SK-N-SH (cell line): Measurements from ENCODE around the gene PAM. TPM values are rescaled to one million over a fixed set of nuclear protein-coding genes. Genes with fewer than 3 reads are reported as not detected.

ENCODE experiments used
- CTCF ChIA-PET: fragments of 300-600, 350-600 bp; formaldehyde crosslinking; extraction: SDS; loops from one replicate; lab custom pipeline; 2021; lab: Yijun Ruan, JAX
- POLR2A ChIA-PET: fragments of 350-600 bp; sonication (Branson Sonifier 250); formaldehyde crosslinking; extraction: SDS; loops from one replicate; lab custom pipeline; 2020; ENCODE audit warnings: antibody characterized with exemption, inconsistent platforms; lab: Yijun Ruan, JAX
- DNase-seq: peaks from one replicate; pipeline ENCODE4 v3.0.0; 2012
- H2AFZ ChIP-seq: fragments of 200-600 bp; sonication (generic); 2 replicates; pipeline ENCODE4 v1.8.1; 2016; ENCODE audit warnings: antibody characterized with exemption, mild to moderate bottlenecking, low read depth
- H3F3A ChIP-seq: fragments of 200-600 bp; sonication (generic); replicated peaks from 2 replicates; pipeline ENCODE3; 2016; ENCODE audit warnings: antibody characterized with exemption, mild to moderate bottlenecking; ENCODE audit not compliant: insufficient read depth
- H3K27ac ChIP-seq, 2 experiments: fragments of 200-500 bp in 1 of 2; fragments of 200-600 bp in 1 of 2; sonication (Bioruptor generic) in 1 of 2; sonication (generic), shearing (Covaris generic) in 1 of 2; 2 replicates each; pipeline versions ENCODE4 v1.5.1 to v1.6.1; 2014 to 2016; ENCODE audit warnings: low read depth in 2 of 2, inconsistent platforms in 1 of 2, low read length in 1 of 2, mild to moderate bottlenecking in 1 of 2, mixed read lengths in 1 of 2
- H3K27me3 ChIP-seq: fragments of 200-600 bp; sonication (generic), shearing (Covaris generic); 2 replicates; pipeline ENCODE4 v1.6.1; 2016; ENCODE audit warnings: mixed run types; ENCODE audit not compliant: insufficient read depth
- H3K36me3 ChIP-seq, 2 experiments: fragments of 200-500 bp in 1 of 2; fragments of 200-600 bp in 1 of 2; sonication (Bioruptor generic) in 1 of 2; sonication (generic) in 1 of 2; replicated peaks in 1 of 2; 2 replicates each; pipeline versions ENCODE3 to v1.5.1; 2014 to 2016; ENCODE audit warnings: low read length in 1 of 2, mild to moderate bottlenecking in 1 of 2; ENCODE audit not compliant: insufficient read depth in 2 of 2, control insufficient read depth in 1 of 2
- H3K4me1 ChIP-seq, 2 experiments: fragments of 200-500 bp in 1 of 2; fragments of 200-600 bp in 1 of 2; sonication (Bioruptor generic) in 1 of 2; sonication (generic), shearing (Covaris generic) in 1 of 2; 2 replicates each; pipeline versions ENCODE4 v1.5.1 to v1.6.1; 2014 to 2016; ENCODE audit warnings: low read depth in 1 of 2, low read length in 1 of 2, mixed run types in 1 of 2; ENCODE audit not compliant: insufficient read depth in 2 of 2, control insufficient read depth in 1 of 2
- H3K4me2 ChIP-seq: fragments of 200-600 bp; sonication (generic), shearing (Covaris generic); 2 replicates; pipeline ENCODE4 v1.6.1; 2017; ENCODE audit warnings: mixed run types
- H3K4me3 ChIP-seq, 2 experiments: fragments of 200-500 bp in 1 of 2; fragments of 200-600 bp in 1 of 2; sonication (Bioruptor generic) in 1 of 2; sonication (generic), shearing (Covaris generic) in 1 of 2; 2 replicates each; pipeline versions ENCODE4 v1.5.1 to v1.8.1; 2014 to 2016; ENCODE audit warnings: low read depth in 2 of 2, inconsistent platforms in 1 of 2, low read length in 1 of 2, mild to moderate bottlenecking in 1 of 2, mixed read lengths in 1 of 2, moderate library complexity in 1 of 2
- H3K79me2 ChIP-seq: fragments of 200-600 bp; sonication (generic); 2 replicates; pipeline ENCODE4 v1.8.1; 2017; ENCODE audit warnings: mild to moderate bottlenecking; ENCODE audit not compliant: insufficient read depth
- H3K9ac ChIP-seq: fragments of 200-600 bp; sonication (generic); 2 replicates; pipeline ENCODE4 v1.6.1; 2017; ENCODE audit warnings: mixed run types
- H3K9me2 ChIP-seq: fragments of 200-600 bp; sonication (generic); 2 replicates; pipeline ENCODE4 v1.6.1; 2017; ENCODE audit warnings: mixed run types
- H3K9me3 ChIP-seq: fragments of 200-600 bp; sonication (generic); 2 replicates; pipeline ENCODE4 v1.6.1; 2017; ENCODE audit warnings: mixed run types, mild to moderate bottlenecking, moderate library complexity
- H4K20me1 ChIP-seq: fragments of 200-600 bp; sonication (generic); 2 replicates; pipeline ENCODE4 v1.6.1; 2017; ENCODE audit warnings: mild to moderate bottlenecking, mixed run types; ENCODE audit not compliant: insufficient read depth
- CTCF ChIP-seq: fragments of 200-600 bp; sonication (generic); IDR thresholded peaks from 2 replicates; pipeline ENCODE4 v1.6.1; 2017; ENCODE audit warnings: antibody characterized with exemption, mild to moderate bottlenecking, moderate library complexity
- FOSL2 ChIP-seq: IDR thresholded peaks from 2 replicates; pipeline ENCODE4 v1.4.0; 2012; ENCODE audit warnings: low read depth, mild to moderate bottlenecking, moderate library complexity, borderline replicate concordance
- FOXJ3 ChIP-seq: sonication (generic); formaldehyde crosslinking; IDR thresholded peaks from 2 replicates; pipeline ENCODE4 v1.5.1; 2020; ENCODE audit warnings: mild to moderate bottlenecking, missing genetic modification reagents
- FOXM1 ChIP-seq: IDR thresholded peaks from 2 replicates; pipeline ENCODE4 v1.4.0; 2012; ENCODE audit warnings: low read depth, mild to moderate bottlenecking
- GATA2 ChIP-seq: sonication (generic); formaldehyde crosslinking; IDR thresholded peaks from 2 replicates; pipeline ENCODE4 v1.5.0; 2020; ENCODE audit warnings: mild to moderate bottlenecking, missing genetic modification reagents
- IRF3 ChIP-seq: fragments of 150-350 bp; IDR thresholded peaks from 2 replicates; pipeline ENCODE4 v1.6.1; 2016; ENCODE audit warnings: mild to moderate bottlenecking, low read depth, low read length
- JUND ChIP-seq: IDR thresholded peaks from 2 replicates; pipeline ENCODE4 v1.4.0; 2012
- MEF2A ChIP-seq: IDR thresholded peaks from 2 replicates; pipeline ENCODE4 v1.4.0; 2012; ENCODE audit warnings: low read depth, borderline replicate concordance
- NFIC ChIP-seq: IDR thresholded peaks from 2 replicates; pipeline ENCODE4 v1.4.0; 2012; ENCODE audit warnings: borderline replicate concordance
- PBX3 ChIP-seq: IDR thresholded peaks from 2 replicates; pipeline ENCODE4; 2012
- POLR2AphosphoS5 ChIP-seq: IDR thresholded peaks from 2 replicates; pipeline ENCODE4 v1.6.1; 2012; ENCODE audit warnings: low read depth, low read length
- RAD21 ChIP-seq: IDR thresholded peaks from 2 replicates; pipeline ENCODE4 v1.6.1; 2012; ENCODE audit warnings: mild to moderate bottlenecking, low read length
- RCOR1 ChIP-seq: fragments of 150-350 bp; IDR thresholded peaks from 2 replicates; pipeline ENCODE4 v1.6.1; 2017; ENCODE audit warnings: antibody characterized with exemption, low read length
- REST ChIP-seq: IDR thresholded peaks from 2 replicates; pipeline ENCODE4 v1.6.1; 2012; ENCODE audit warnings: mild to moderate bottlenecking, low read depth, low read length, moderate library complexity
- RFX5 ChIP-seq: IDR thresholded peaks from 2 replicates; pipeline ENCODE4 v1.6.1; 2012; ENCODE audit warnings: mild to moderate bottlenecking, improper control_type of control experiment, low read length
- SMC3 ChIP-seq: IDR thresholded peaks from 2 replicates; pipeline ENCODE4 v1.6.1; 2012; ENCODE audit warnings: low read depth, low read length, improper control_type of control experiment
- TCF12 ChIP-seq: IDR thresholded peaks from 2 replicates; pipeline ENCODE4 v1.4.0; 2012
- TEAD4 ChIP-seq: IDR thresholded peaks from 2 replicates; pipeline ENCODE4 v1.4.0; 2012; ENCODE audit warnings: mild to moderate bottlenecking, borderline replicate concordance; ENCODE audit not compliant: insufficient read depth
- YY1 ChIP-seq: IDR thresholded peaks from 2 replicates; pipeline ENCODE4 v1.4.0; 2012; ENCODE audit warnings: low read depth, mild to moderate bottlenecking
- WGBS: methylation state at CpG from one replicate; pipeline ENCODE4 v1.1.6; 2017; ENCODE audit warnings: low lambda C conversion rate; 5-methylcytosine and 5-hydroxymethylcytosine counted together
- polyA plus RNA-seq, 3 experiments: library from polyadenylated mRNA; depleted of rRNA; stranded (reverse); fragments of >200 nt; gene quantifications; 2 replicates each; pipeline ENCODE4 v1.2.3, GENCODE V29; 2012
- TF ChIP-seq, protein P1 (sequence below): fragments of 150-350 bp; IDR thresholded peaks from 2 replicates; pipeline ENCODE4 v1.6.1; 2017; ENCODE audit warnings: antibody characterized with exemption, low read length, low read depth, borderline replicate concordance
- TF ChIP-seq, protein P2 (sequence below): IDR thresholded peaks from 2 replicates; pipeline ENCODE4 v1.4.0; 2012; ENCODE audit warnings: low read depth, borderline replicate concordance

PAM gene
- polyA plus RNA-seq, 1 of the 3 experiments (the other 2 are of a cell fraction), result 507 TPM

DNA sequence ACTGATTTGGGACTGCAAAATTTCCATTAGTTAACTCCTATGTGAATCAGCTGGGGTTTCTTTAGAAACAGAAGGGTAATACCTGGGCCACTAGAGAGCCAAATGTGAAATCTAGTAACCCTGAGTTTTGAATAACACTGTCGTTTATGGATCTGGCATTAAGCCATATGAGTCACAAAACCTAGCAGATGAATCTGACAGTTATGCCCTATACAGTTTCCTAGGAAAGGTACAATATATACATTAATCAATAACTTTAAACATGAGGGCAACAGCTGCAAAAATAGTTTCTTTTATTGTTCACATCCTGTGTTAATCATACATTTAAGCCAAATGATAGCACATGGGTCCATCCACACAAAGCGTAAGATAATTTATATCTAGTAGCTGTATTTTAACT, 56.9 kb downstream of the PAM start:
- Histone ChIP-seq H3K36me3 (no peaks in the 10 kb centered on the region), H3K4me3 (no peak overlapping the region), H4K20me1 (peaks cover 4% of the 10 kb centered on the region; the same call in 1 of the 2 replicates), H3K9ac (no peak overlapping the region), H3F3A (peaks cover 28% of the 10 kb centered on the region), H2AFZ (no peak overlapping the region), H3K9me2 (no peaks in the 10 kb centered on the region), H3K9me3 (no peaks in the 10 kb centered on the region), H3K4me1 (peaks cover 11 to 32% of the 10 kb centered on the region in 2 experiments; a peak in 3 of 4 replicates), H3K27ac (peak overlapping the region in 1 of 2 experiments; percentile 20; a peak in 2 of 4 replicates), H3K4me2 (no peak overlapping the region), H3K27me3 (no peaks in the 10 kb centered on the region), H3K79me2 (peaks cover 16% of the 10 kb centered on the region)
- no peak for DNase-seq
- ChIA-PET POLR2A (no interaction called here), CTCF (no interaction called here)
- TF ChIP-seq MEF2A (no peak), YY1 (no peak), SMC3 (no peak), RFX5 (no peak), NFIC (peak; percentile 74), POLR2AphosphoS5 (no peak), FOSL2 (peak; percentile 44; the same call in 1 of the 2 replicates), TCF12 (peak; percentile 50), FOXM1 (no peak), FOXJ3 (CRISPR knock-in tag) (no peak), GATA2 (CRISPR knock-in tag) (no peak), RAD21 (no peak), IRF3 (no peak), PBX3 (0 out of 2 replicates have a peak, but pooled peaks have one; percentile 36), CTCF (no peak), JUND (peak; percentile 51), RCOR1 (no peak), TEAD4 (no peak), REST (no peak)
- TF ChIP-seq, protein P1, sequence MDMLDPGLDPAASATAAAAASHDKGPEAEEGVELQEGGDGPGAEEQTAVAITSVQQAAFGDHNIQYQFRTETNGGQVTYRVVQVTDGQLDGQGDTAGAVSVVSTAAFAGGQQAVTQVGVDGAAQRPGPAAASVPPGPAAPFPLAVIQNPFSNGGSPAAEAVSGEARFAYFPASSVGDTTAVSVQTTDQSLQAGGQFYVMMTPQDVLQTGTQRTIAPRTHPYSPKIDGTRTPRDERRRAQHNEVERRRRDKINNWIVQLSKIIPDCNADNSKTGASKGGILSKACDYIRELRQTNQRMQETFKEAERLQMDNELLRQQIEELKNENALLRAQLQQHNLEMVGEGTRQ, result no peak
- TF ChIP-seq, protein P2, sequence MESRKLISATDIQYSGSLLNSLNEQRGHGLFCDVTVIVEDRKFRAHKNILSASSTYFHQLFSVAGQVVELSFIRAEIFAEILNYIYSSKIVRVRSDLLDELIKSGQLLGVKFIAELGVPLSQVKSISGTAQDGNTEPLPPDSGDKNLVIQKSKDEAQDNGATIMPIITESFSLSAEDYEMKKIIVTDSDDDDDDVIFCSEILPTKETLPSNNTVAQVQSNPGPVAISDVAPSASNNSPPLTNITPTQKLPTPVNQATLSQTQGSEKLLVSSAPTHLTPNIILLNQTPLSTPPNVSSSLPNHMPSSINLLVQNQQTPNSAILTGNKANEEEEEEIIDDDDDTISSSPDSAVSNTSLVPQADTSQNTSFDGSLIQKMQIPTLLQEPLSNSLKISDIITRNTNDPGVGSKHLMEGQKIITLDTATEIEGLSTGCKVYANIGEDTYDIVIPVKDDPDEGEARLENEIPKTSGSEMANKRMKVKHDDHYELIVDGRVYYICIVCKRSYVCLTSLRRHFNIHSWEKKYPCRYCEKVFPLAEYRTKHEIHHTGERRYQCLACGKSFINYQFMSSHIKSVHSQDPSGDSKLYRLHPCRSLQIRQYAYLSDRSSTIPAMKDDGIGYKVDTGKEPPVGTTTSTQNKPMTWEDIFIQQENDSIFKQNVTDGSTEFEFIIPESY, result no peak
- WGBS, result 36% methylated on average over 2 of the region's 2 CpGs
